ENCODE results near the gene TPSAB1.
"Not testable (repeated sequence)": the region's sequence is repeated elsewhere in the genome, so short reads cannot be mapped to it uniquely, and the experiment has no call there.

TPSAB1 gene

DNA sequence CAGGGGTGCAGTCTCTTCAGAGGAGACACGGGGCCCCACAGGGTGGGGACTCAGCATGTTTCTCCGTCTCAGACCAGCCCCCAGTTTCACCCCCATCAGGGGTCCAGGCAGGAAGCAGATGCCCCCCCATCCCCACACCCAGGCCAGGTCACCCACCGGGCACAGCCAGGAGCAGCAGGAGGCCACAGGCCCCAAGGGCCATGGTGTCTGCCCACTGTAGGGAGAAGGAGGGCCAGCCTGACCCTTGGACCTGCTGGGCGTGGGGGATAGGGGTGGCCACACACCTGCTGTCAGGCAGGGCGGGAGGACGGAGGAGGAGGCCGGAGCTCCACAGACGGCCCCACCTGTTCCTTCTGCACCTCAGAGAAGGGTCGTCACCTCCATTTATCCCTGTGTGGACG lies 15.5 kb upstream of the TPSAB1 start, which contains the start of gene TPSG1:
TPSG1 (minus strand) TSS at position 218 of the 401 bp plus-strand sequence; CDS start at position 202, 16 bp downstream.
- no peak for DNase-seq

DNA sequence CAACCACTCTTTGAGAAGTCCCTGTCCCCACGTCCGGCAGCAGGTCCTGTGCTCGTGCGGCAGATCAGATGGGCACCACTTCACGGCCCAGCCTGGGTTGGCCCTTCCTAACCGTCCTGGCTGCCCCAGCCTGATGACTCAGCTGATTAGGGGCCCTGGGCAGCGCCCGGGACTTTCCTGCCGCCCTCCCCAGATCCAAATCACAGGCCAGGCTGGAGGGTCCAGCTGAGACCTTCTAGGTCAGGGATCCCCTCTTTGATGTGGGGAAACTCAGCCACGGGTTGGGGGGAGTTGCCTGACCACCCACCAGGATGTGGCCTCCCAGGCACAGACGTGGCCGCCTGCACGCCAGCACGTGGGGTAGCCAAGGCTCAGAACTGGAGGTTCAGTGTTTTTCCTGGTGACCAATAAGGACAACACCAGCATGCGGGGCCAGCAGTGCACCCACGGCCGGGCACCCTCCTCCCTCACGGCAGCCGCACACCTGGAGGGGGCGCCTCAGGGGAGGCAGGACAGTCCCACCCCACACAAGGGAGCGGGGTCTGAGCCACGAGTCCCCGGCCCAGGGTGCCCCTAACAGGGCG lies 14.7 kb upstream of the TPSAB1 start:
- DNase-seq: not testable (repeated sequence)

DNA sequence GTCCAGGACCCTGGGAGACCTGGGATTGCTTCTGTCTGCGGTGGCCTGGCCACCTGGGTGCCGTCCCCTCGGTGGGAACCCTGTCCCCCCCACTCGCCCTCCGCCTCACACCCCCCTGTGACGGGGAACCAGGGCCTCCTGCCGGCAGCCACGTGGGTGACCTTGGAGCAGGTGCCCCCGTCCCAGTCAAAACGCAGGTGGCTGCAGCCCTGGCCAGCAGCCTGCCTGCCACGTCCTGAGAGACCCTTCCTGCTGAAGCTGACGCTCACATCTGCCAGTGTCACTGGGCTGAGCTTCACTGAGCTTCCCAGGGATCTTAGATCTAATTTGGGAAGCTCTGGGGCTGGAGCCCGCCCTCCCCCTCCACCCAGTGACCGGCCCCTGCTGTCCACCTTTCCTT lies 13.8 kb upstream of the TPSAB1 start:
- DNase-seq: not testable (repeated sequence)

DNA sequence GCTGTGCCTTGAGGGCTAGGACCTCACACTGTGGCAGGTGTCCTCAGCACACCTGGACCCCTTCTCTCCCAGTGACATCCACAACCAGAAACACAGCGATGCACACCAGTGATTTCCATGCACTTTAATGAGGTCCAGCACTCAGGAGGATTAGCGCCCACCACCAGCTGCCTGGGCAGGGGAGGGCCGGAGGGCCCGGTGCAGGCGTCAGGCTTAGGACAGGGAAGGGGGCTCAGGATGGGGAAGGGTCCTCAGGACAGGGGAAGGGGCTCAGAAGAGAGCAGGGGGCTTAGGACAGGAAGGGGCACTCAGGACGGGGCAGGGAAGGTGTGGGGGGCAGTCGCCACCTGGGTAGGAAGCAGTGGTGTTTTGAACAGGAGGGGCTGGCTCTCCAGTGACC lies 12.3 kb upstream of the TPSAB1 start:
- peak in 1 of 2 experiments; percentile 25 for DNase-seq

DNA sequence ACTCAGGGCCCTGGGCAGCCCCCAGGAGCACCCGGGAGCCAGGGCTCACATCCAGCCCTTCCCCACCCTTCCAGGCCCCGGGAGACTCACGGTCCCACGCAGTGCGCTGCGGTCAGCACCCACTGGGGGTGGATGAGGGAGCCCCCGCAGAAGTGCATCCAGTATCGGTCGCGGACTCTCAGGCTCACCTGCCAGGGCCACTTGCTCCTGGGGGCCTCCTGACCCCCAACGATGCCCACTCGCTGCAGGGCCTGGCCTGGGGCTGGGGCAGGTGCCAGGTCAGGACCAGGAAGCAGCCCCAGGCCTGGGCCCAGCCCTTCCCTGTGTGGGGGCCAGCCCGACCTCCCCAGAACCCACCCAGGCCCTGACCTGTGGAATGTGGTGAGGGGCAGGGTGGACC lies 11.0 kb upstream of the TPSAB1 start:
- DNase-seq: not testable (repeated sequence)

DNA sequence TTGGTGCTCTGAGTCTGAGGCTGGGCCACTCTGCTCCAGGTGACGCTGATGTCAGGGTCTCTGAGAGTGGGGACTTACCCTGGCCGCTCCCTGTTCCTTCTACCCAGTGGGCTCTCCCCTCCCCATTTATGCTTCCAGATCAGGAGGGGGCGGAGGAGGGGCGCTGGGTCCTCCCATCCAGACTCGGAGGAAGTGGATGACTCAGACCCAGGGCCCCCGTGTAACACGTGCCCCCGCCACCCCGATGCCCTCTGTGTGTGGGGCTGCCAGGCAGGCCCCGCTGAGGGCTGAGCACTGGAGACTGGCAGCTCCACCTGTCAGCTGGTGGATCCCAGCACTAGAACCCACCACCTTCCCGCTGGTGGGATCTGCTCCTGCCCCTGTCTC lies 10.4 kb upstream of the TPSAB1 start, which contains the start of gene TPSB2:
TPSB2 (minus strand) TSS at position 101 of the 387 bp plus-strand sequence. CDS start 233 bp downstream, outside the sequence.
- DNase-seq: not testable (repeated sequence)

DNA sequence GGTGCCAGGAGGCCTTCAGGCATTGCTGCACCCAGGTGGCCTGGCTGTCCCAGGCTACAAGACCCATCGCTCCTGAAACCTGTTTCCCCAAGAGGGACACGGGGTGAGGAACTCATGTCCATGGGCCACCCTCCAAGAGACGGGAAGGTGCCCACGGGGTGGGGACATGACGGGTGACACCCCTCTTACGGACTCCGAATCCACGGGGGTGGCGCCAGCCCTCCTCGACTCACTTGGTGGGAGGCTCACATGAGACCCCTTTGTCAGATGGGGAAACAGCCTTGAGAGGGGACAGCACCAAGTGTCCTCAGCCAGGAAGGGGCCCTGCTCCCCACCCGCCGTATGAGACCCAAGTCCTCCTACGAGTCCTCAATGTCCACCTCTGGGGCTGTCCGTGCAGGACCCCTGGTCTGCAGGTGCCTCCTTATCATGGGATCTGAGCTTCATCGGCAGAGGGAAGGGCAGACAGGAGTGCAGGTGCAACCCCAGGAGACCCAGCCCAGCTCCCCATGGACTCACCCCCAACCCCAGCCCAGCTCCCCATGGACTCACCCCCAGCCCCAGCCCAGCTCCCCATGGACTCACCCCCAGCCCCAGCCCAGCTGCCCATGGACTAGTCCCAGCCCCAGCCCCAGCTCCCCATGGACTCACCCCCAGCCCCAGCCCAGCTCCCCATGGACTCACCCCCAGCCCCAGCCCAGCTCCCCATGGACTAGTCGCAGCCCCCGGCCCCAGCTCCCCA lies 9.9 kb upstream of the TPSAB1 start:
- not testable (repeated sequence) for DNase-seq

DNA sequence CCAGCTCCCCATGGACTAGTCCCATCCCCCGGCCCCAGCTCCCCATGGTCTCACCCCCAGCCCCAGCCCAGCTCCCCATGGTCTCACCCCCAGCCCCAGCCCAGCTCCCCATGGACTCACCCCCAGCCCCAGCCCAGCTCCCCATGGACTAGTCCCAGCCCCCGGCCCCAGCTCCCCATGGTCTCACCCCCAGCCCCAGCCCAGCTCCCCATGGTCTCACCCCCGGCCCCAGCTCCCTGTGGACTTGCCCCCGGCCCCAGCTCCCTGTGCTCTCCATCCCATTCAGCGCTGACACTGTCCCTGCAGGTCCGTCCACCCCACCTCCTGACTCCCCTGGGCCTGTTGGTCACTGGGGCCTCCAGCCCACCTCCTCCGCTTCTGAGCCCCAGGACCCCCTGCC lies 9.2 kb upstream of the TPSAB1 start:
- not testable (repeated sequence) for DNase-seq

DNA sequence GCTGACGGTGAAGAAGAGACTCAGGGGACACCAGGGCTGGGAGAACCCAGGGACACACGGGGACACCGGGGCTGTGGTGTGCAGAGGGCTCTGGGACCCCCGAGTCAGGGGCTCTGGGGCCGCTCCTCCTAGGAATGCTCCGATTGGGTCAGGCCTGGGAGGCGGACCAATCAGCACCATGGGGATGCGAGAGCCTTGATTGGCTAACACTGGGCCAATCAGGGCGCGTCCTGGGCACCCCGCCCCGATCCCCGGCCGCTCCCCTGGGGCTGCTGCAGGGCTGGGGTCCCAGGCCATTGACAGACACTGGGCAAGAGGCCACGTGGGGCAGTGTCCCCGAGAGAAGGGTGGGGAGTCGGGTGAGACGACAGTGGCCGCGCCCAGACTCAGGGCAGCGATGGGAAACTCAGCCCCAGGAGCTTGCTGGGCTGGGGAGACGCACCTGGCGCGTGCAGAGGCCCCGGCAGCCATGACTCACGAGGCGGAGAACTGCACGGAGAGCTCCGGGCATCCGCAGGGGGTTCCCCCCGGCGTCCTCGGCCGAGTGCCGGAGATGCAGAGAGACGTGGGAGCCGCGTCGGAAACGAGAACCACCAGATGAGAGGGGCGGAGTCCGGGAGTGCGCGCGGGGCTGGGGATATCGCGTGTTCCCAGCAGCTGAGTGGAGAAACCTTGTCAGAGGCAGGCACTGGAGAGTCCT lies 8.3 kb upstream of the TPSAB1 start:
- DNase-seq: not testable (repeated sequence)

DNA sequence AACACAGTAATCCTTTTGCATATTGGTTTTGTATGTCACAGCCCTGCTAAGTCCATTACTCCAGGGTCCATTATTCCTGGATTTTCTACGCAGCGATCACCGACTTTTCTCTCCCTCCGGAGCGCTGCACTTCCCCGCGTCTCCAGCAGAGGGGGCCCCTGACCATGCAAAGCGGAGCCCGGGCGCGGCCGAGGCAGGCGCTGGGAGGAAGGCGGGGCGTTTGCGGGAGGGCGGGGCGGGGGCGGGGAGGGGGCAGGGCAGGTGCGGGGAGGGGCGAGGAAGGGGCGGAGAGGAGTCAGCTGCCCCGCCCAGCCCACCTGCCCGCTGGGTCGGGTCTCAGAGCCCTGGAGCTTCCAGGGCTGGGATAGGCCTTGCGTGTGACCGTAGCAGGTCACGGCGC lies 3.8 kb upstream of the TPSAB1 start:
- DNase-seq: not testable (repeated sequence)

DNA sequence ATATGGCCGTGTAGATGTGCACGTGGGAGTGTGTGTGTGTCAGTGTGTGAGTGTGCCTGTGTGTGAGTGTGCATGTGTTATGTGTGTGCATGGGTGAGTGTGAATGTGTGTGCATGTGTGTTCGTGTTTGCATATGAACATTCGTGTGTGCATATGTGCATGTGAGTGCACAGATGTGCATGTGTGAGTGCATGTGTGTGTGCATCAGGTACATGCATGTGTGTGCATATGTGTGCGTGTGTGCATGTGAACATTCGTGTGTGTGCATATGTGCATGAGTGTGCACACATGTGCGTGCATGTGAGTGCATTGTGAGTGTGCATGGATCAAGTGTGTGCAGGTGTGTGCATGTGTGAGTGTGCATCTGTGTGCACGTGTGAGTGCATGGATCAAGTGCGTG lies 2.5 kb upstream of the TPSAB1 start:
- no peak for DNase-seq

DNA sequence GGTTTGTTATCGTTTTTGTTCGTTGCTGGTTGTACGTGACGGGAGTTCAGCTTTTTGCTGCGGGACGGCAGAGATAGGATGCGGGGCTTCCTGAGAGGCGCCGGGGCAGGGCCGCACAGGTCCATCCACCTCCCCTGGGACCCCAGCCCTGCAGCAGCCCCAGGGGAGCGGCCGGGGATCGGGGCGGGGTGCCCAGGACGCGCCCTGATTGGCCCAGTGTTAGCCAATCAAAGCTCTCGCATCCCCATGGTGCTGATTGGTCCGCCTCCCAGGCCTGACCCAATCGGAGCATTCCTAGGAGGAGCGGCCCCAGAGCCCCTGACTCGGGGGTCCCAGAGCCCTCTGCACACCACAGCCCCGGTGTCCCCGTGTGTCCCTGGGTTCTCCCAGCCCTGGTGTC lies 1.6 kb upstream of the TPSAB1 start:
- DNase-seq: not testable (repeated sequence)

DNA sequence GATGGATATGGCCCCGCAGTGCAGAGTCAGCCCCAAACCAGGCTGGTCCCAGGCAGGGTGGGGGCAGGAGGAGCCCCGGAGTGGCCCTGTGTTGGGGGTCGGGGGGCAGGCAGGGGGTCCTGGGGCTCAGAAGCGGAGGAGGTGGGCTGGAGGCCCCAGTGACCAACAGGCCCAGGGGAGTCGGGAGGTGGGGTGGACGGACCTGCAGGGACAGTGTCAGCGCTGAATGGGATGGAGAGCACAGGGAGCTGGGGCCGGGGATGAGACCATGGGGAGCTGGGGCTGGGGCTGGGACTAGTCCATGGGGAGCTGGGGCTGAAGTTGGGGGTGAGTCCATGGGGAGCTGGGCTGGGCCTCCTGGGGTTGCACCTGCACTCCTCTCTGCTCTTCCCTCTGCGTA lies 930 bp upstream of the TPSAB1 start:
- DNase-seq: not testable (repeated sequence)

DNA sequence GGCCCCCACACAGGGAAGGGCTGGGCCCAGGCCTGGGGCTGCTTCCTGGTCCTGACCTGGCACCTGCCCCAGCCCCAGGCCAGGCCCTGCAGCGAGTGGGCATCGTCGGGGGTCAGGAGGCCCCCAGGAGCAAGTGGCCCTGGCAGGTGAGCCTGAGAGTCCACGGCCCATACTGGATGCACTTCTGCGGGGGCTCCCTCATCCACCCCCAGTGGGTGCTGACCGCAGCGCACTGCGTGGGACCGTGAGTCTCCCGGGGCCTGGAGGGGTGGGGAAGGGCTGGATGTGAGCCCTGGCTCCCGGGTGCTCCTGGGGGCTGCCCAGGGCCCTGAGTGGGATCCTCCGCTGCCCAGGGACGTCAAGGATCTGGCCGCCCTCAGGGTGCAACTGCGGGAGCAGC lies 576 bp downstream of the TPSAB1 start:
- not testable (repeated sequence) for DNase-seq

DNA sequence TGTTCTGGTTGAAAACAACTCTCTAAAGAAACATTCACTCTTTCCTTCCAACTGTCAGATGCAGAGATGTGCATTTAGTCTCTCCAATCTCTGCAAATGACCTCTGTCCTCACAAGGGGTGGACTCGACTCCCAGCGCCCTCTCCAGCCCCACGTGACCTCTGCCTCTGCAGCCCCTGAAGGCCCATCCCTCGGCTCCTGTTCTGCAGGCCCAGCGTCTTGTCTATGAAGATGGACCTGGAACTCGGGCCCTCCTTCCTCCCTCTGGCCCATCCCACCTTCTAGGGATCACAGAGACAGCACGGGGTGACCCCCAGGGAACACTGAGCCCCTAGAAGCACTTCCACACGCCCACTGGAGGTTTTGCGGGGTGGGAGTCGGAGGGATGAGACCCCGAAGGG lies 2.9 kb downstream of the TPSAB1 start:
- DNase-seq: not testable (repeated sequence)

DNA sequence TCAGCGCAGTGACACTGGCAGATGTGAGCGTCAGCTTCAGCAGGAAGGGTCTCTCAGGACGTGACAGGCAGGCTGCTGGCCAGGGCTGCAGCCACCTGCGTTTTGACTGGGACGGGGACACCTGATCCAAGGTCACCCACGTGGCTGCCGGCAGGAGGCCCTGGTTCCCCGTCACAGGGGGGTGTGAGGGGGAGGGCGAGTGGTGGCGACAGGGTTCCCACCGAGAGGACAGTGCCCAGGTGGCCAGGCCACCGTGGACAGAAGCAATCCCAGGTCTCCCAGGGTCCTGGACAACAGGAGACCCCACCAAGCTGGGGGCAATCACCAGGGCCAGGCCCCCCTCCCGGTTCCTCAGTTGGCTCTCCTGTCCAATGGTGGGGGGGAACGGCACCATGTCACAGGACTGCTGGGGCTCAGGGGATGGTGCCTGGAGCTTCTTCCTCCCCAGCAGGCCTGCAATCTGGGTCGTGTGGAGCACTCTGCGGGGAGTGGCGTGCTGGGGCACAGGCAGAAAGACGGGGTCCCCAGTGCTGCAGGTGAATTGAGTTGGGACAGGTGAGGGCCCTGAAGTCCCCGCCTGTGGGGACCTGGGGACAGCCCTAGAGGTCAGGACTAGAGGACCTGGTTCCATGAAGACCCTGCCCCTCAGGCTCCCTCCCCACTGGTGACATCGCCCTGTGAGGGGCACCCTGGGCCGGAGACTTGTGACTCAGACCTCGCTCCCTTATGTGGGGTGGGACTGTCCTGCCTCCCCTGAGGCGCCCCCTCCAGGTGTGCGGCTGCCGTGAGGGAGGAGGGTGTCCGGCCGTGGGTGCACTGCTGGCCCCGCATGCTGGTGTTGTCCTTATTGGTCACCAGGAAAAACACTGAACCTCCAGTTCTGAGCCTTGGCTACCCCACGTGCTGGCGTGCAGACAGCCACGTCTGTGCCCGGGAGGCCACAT lies 3.7 kb downstream of the TPSAB1 start:
- not testable (repeated sequence) for DNase-seq

DNA sequence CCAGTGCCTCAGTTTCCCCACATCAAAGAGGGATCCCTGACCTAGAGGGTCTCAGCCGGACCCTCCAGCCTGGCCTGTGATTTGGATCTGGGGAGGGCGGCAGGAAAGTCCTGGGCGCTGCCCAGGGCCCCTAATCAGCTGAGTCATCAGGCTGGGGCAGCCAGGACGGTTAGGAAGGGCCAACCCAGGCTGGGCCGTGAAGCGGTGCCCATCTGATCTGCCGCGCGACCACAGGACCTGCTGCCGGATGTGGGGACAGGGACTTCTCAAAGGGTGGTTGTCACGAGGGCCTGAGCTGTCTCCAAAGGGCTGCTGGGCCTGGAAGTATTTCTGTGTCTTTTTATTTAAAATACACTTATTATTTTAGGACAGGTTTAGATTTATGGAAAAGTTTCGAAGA lies 4.4 kb downstream of the TPSAB1 start:
- DNase-seq: no peak

DNA sequence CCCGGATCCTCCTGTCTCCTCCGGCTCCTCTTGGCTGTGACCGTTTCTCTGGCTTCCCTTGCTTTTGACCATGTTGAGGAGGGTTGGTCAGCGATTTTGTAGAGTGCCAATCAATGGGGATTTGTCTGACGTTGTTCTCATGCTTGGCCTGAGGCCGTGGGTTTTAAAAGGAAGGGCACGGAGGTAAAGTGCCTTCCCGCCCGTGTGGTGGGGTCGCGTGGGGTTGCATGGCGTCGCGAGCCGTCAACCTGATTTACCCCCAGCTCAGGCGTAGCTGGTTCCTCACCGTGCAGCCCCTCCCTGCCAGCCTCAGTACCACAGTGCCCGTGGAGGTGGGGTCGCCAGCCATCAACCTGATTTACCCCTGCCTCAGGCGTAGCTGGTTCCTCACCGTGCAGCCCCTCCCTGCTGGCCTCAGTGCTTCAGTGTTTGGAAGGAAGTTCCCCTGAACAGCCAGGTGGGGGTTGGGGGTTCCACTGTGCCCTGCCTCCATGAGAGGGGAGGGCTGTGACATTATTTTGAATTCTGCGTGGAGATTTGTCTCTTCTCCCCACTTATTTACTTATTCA lies 5.0 kb downstream of the TPSAB1 start:
- DNase-seq: no peak

DNA sequence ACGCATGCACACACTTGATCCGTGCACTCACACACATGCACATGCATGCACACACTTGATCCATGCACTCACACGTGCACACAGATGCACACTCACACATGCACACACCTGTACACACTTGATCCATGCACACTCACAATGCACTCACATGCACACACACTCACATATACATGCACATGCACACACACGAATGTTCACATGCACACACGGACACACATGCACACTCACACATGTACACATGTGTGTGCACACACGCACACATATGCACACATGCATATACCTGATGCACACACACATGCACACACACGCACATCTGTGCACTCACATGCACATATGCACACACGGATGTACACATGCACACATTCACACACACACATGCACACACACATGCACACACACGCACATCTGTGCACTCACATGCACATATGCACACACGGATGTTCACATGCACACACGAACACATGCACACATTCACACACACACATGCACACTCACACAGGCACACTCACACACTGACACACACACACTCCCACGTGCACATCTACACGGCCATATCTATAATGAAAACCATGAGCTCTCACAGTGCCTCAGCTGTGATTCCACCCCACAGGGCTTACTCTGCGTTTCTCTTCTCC lies 7.5 kb downstream of the TPSAB1 start:
- DNase-seq: not testable (repeated sequence)

DNA sequence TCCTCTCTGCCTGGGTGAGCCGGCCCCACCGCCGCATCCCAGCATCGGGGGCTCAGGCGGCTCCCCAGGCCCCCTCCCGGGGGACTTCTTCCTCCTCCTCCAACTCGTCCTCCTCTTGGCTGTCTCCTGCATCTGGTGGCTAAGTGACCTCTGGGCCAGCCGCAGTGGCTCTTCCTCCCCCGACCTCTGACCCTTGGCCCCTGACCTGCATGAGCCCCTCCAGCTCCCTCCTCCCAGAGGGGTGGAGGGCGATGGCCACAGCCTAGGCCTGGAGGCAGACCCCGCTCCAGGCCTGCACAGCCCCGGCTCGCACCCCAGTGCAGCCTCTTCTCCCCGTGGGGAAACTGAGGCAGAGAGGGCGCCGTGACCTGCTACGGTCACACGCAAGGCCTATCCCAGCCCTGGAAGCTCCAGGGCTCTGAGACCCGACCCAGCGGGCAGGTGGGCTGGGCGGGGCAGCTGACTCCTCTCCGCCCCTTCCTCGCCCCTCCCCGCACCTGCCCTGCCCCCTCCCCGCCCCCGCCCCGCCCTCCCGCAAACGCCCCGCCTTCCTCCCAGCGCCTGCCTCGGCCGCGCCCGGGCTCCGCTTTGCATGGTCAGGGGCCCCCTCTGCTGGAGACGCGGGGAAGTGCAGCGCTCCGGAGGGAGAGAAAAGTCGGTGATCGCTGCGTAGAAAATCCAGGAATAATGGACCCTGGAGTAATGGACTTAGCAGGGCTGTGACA lies 8.7 kb downstream of the TPSAB1 start:
- DNase-seq: not testable (repeated sequence)
